Psoas muscle (tissue), 8 donors: ENCODE measurements around the gene OR2J1. TPM values are rescaled to one million over a fixed set of nuclear protein-coding genes. Genes with fewer than 3 reads are reported as not detected.

Source experiments
- ATAC-seq, 4 donors: fragments of 200-7000 bp; cut with Tn5 transposase; one replicate each; pipeline ENCODE4 v1.9.1; 2020; ENCODE audit warnings: moderate library complexity in 3 of 4, mild to moderate bottlenecking in 2 of 4
- DNase-seq, 2 donors: peaks; one replicate each; pipeline ENCODE4 v3.0.0-alpha.2; 2020
- H3K27ac ChIP-seq: fragments of 200-600 bp; one replicate; pipeline ENCODE4 v1.8.0; 2022
- H3K27me3 ChIP-seq, 3 donors: fragments of 200-600 bp in 1 of 3; one replicate each; pipeline versions ENCODE4 v1.6.1 to v1.8.0; 2013 to 2022; ENCODE audit warnings: low read length in 2 of 3, mild to moderate bottlenecking in 2 of 3, moderate library complexity in 1 of 3; ENCODE audit not compliant: insufficient read depth in 3 of 3
- H3K36me3 ChIP-seq, 2 donors: fragments of 200-600 bp in 1 of 2; one replicate each; pipeline versions ENCODE4 v1.6.1 to v1.8.0; 2013 to 2022; ENCODE audit warnings: low read depth in 1 of 2, mild to moderate bottlenecking in 1 of 2, moderate library complexity in 1 of 2; ENCODE audit not compliant: insufficient read depth in 1 of 2
- H3K4me1 ChIP-seq: fragments of 200-600 bp; one replicate; pipeline ENCODE4 v1.8.0; 2022
- H3K4me3 ChIP-seq: fragments of 200-600 bp; one replicate; pipeline ENCODE4 v1.8.0; 2022; ENCODE audit warnings: mild to moderate bottlenecking
- H3K9me3 ChIP-seq: fragments of 200-600 bp; one replicate; pipeline ENCODE4 v1.8.0; 2022
- WGBS, 3 donors: extraction: QIAGEN DNeasy Blood & Tissue Kit; methylation state at CpG; one replicate each; pipeline versions ENCODE4 v1.1.6 to v1.1.7; 2013; 5-methylcytosine and 5-hydroxymethylcytosine counted together
- intact Hi-C, 2 donors: fragments of 100-400 bp; cut with DNase I; formaldehyde crosslinking; loops; one replicate each; pipeline versions ENCODE4 v1.11.0 to v1.14.2; 2022
- polyA plus RNA-seq, 3 donors: library from polyadenylated mRNA; stranded (reverse); fragments of 200-250 nt; gene quantifications; one replicate each; pipeline ENCODE4 v1.2.3, GENCODE V29; 2013
- total RNA-seq, 4 donors: library from RNA; stranded (reverse); fragmentation: NEBNext Ultra II Directional in 2 of 4; extraction: Animal tissue kit (Norgen Biotek cat#: 25700) in 2 of 4; gene quantifications; one replicate each; pipeline versions ENCODE4 v1.2.1 to v1.2.4, GENCODE V29; 2021 to 2023
- TF ChIP-seq, protein P1 (sequence below): fragments of 200-600 bp; IDR thresholded peaks from one replicate; pipeline ENCODE4 v1.8.0; 2022; ENCODE audit warnings: antibody characterized with exemption
- donor health status: healthy with polysubstance abuse.
- donor health status: DM: no; HTN: no; CAD: no; lungs with moderate emphysema.
- donor health status: Bipolar disorder and iron deficiency.
- donor health status: healthy.
- donor health status: DM: yes; HTN: yes; CAD: no.
- donor health status: DM: no; HTN: no; CAD: no.
- donor health status: DM: no; HTN: no; CAD: no.
- donor health status: DM: yes; HTN: yes; CAD: no.

Gene OR2J1
- total and polyA plus RNA-seq, 7 donors, result not detected

DNA sequence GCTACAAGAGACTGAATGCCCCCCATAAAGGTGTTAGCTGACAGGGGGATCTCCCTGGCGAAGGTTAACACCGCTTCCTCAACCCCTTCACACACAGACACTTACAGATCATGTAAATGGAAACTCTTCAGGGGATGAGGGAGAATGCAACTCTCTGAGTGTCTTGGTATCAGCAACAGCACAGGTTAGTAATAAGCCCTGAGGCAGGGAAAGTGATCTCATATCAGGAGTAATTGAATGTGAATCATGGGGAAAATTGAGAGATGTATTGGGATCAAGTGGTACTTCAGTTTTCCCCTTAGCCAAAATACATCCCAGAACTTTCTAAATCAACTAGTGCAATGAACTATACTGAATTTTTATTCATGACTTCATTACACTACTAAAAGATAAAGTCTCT is 32.4 kb downstream of the OR2J1 start:
- ATAC-seq, result no peak
- Histone ChIP-seq H3K4me3 (no peak overlapping the region), H3K36me3 (no peaks in the 10 kb centered on the region), H3K9me3 (no peaks in the 10 kb centered on the region), H3K4me1 (no peaks in the 10 kb centered on the region), H3K27me3 (peaks cover 0 to 3% (median 0%) of the 10 kb centered on the region in 3 donors), H3K27ac (no peak overlapping the region)
- intact Hi-C loops, result no loop called here
- no peak for DNase-seq
- WGBS, 3 donors, result 57 to 79% (median 71%) methylated on average over 2 of the region's 2 CpGs
- TF ChIP-seq, protein P1, sequence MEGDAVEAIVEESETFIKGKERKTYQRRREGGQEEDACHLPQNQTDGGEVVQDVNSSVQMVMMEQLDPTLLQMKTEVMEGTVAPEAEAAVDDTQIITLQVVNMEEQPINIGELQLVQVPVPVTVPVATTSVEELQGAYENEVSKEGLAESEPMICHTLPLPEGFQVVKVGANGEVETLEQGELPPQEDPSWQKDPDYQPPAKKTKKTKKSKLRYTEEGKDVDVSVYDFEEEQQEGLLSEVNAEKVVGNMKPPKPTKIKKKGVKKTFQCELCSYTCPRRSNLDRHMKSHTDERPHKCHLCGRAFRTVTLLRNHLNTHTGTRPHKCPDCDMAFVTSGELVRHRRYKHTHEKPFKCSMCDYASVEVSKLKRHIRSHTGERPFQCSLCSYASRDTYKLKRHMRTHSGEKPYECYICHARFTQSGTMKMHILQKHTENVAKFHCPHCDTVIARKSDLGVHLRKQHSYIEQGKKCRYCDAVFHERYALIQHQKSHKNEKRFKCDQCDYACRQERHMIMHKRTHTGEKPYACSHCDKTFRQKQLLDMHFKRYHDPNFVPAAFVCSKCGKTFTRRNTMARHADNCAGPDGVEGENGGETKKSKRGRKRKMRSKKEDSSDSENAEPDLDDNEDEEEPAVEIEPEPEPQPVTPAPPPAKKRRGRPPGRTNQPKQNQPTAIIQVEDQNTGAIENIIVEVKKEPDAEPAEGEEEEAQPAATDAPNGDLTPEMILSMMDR, result no peak

DNA sequence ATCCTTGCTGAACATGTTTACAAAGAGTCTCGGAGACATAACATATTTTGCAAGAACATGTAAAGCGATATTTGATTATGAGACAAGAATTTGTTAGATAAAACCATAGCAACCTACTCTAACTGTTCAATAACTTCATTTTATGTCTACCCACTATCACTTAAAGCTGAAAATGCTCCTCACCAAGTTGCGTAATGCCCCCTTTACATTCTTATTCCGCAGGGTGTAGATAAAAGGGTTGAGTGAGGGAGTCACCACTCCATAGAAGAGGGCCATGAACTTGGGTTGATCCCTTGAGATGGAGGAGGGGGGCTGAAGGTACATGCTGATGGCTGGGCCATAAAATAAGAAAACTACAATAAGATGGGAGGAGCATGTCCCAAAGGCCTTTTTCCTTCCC is 38.4 kb downstream of the OR2J1 start:
- intact Hi-C loops, result no loop called here
- Histone ChIP-seq H3K27ac (no peak overlapping the region), H3K27me3 (no peaks in the 10 kb centered on the region), H3K9me3 (no peaks in the 10 kb centered on the region), H3K4me3 (no peak overlapping the region), H3K4me1 (no peaks in the 10 kb centered on the region), H3K36me3 (no peaks in the 10 kb centered on the region)
- TF ChIP-seq, protein P1, result no peak
- 83 to 90% (median 87%) methylated on average over 4 of the region's 4 CpGs for WGBS, 3 donors
- no peak for ATAC-seq
- no peak for DNase-seq

DNA sequence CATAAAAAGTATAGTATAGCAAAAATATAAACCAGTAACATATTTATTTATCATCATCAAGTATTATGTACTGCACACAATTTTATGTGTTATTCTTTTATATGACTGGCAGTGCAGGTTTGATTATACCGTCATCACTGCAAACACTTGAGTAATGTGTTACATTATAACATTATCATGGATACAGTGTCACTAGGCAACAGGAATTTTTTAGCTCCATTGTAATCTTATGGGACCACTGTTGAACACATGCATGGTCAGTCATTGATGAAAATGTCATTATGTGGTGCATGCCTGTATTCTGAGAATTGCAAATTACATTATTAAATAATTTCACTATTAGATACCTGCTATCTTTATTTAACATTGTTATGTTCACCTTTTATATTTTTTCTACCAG is 42.3 kb downstream of the OR2J1 start:
- no peaks in the 10 kb centered on the region for H3K4me1 ChIP-seq
- H3K9me3 ChIP-seq, result no peaks in the 10 kb centered on the region
- no peaks in the 10 kb centered on the region for H3K36me3 ChIP-seq
- 74 to 91% (median 90%) methylated on average over 1 of the region's 1 CpG for WGBS, 3 donors
- ATAC-seq (no peak), DNase-seq (no peak)
- intact Hi-C loops, result no loop called here
- H3K27me3 ChIP-seq, result no peaks in the 10 kb centered on the region
- TF ChIP-seq, protein P1, result no peak
- H3K4me3 ChIP-seq, result no peak overlapping the region
- H3K27ac ChIP-seq, result no peak overlapping the region

DNA sequence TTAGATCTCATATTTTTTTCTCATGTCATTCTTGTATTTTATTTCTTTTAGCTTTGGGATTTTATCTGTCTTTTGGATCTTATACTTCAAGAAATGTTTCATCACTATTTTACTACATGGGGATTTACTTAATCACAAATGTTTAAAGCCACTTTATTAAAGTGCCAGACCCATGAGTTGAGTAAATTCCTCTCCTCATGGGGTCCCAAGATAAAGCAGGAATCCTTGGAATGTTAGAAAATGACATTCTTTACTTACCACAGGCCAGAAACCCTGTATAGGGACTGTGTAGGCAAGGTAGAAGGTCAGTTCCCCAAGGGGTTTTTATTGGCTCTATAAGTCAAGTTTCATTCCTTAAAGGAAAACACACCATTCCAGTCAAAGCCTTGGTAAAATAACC is 43.0 kb downstream of the OR2J1 start:
- intact Hi-C loops, result no loop called here
- TF ChIP-seq, protein P1, result no peak
- H3K4me3 ChIP-seq, result no peak overlapping the region
- H3K27ac ChIP-seq, result no peak overlapping the region
- no peaks in the 10 kb centered on the region for H3K27me3 ChIP-seq
- H3K36me3 ChIP-seq, result no peaks in the 10 kb centered on the region
- H3K9me3 ChIP-seq, result no peaks in the 10 kb centered on the region
- no peaks in the 10 kb centered on the region for H3K4me1 ChIP-seq
- ATAC-seq (no peak), DNase-seq (no peak)

DNA sequence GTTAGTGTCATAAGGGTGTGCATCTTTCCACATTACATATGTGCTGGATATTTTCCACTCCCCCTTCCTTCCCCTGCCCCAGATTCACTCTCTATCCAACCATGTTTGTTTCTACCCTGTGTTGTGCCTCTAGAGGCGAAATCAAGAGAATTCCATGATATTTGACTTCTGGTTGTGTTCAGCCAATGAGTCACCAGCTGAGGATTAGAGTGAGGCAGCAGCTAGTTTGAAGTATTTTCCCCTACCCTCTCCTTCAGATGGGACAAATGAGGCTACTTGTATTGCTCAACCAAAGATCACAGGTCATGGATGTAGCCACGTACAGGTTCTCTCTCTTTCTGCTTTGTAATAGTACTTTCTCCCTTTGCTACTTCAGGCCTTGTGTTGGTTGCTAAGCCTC is 46.9 kb downstream of the OR2J1 start:
- no peak overlapping the region for H3K27ac ChIP-seq
- WGBS, 3 donors, result 44 to 53% (median 45%) methylated on average over 2 of the region's 2 CpGs
- TF ChIP-seq, protein P1, result no peak

More for the DNA sequence above, 46.9 kb downstream of the OR2J1 start:
- Histone ChIP-seq H3K4me1 (no peaks in the 10 kb centered on the region), H3K4me3 (no peak overlapping the region), H3K36me3 (no peaks in the 10 kb centered on the region), H3K9me3 (no peaks in the 10 kb centered on the region), H3K27me3 (no peaks in the 10 kb centered on the region)
- intact Hi-C loops, result no loop called here
- ATAC-seq (no peak), DNase-seq (no peak)
